Subcutaneous adipose tissue (tissue), 4 donors: ENCODE measurements around the gene UBFD1. TPM values are rescaled to one million over a fixed set of nuclear protein-coding genes. Genes with fewer than 3 reads are reported as not detected.

ENCODE experiments used
- CTCF ChIP-seq: fragments of 450-650 bp; IDR thresholded peaks from one replicate; pipeline ENCODE4 v1.5.1; 2016; ENCODE audit warnings: low read depth, mild to moderate bottlenecking, control low read depth, antibody characterized with exemption, moderate library complexity
- total RNA-seq, 4 donors: library from RNA; depleted of rRNA; stranded (reverse); fragments of >200 nt; gene quantifications; one replicate each; pipeline ENCODE4 v1.1.0, GENCODE V29; 2016

Gene UBFD1
- total RNA-seq, 4 donors from 2014 or later = 33.1 to 95.1 (median 58.7) TPM

- no peak for TF ChIP-seq CTCF
These were observed 16.3 kb downstream of the UBFD1 start for GRCh38 chr16:23573817-23574216.

- TF ChIP-seq CTCF = no peak
These were observed 18.3 kb downstream of the UBFD1 start for GRCh38 chr16:23575834-23576233.

DNA sequence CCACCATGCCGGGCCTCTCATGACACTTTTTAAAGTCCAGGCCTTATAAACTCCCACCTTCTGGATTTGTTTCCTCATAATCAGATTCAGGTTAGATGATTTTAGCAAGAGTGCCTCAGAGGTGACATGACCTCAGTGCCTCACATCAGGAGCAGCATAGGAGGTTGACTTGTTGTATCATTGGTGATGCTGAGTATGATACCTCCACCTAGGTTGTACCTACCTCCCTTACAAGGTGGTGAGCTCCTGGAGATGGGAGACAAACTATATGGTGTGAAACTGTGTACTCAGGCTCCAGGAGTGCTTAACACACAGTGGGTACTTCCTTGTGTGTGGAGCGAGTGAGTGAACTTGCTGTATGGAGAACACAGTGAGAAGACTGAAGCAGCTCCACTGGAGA is 20.0 kb downstream of the UBFD1 start:
- no peak for TF ChIP-seq CTCF

DNA sequence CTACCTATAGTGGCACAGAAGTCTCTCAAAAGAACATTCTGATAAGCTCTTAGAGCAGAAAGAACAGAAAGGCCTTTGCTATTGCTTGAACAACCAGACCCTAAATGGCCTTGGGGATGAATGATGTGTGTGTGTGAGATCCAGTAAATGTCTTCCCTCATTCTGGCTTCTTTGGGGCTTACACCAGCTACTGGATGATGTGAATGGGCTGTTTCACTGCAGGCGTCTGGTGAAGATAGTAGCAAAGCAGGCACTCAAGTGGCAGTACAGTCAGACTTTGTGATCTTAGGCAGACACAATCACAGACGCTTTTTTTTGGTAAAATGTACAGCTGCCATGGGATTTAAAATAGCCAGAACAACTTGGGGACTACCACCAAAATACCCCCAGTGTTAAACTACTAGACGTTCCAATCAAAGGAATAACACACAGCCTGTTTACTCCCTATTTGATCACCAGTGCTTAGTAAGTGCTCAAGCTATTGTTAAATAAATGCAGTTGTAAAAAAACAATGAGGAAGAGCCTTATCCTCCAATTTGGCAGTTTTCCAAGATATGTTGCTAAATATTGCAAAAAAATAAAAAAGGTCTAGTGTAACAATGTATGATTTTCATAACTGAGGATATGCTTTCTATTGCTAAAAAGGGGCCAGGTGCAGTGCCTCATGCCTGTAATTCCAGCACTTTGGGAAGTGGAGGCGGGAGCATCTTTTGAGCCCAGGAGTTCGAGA is 20.7 kb downstream of the UBFD1 start:
- TF ChIP-seq CTCF = no peak

GRCh38 chr16:23579371-23579770 is 21.8 kb downstream of the UBFD1 start:
- no peak for TF ChIP-seq CTCF

DNA sequence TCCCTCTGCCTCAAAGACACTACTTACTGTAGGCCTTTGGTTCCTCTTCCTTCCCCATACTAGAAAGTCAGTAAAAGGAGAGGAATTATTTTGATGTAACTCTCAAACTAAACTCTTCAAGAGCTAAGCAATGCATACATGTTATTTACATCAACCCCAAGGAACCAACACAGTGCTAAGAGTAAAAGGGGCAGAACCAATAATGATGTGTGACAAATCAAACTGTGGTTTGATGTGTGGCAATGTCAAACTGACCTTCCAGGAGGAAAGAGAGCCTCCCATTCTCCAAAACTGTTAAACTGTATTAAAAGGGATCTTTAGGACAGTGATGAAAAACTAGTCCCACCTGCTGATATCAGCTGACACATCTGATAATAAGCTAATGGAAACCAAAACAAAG is 22.9 kb downstream of the UBFD1 start:
- TF ChIP-seq CTCF = no peak

DNA sequence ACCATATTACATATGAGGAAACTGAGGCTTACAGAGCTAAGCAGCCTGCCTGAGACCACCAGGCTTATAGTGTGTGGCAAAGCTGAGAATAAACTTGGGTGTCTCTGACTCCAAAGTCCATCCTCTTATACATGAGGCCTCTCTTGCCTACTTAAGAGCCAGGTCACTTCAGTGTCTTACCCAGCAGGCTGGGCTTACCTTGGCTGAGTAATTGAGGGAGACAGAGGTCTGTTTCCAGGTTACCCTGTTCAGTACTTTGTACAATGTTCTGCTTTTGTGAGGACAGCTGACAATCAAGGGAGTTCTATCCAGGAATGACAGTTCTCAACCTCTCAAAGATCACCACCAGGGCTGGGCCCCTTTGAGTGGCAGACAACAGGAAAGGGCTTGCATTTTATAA is 24.2 kb downstream of the UBFD1 start:
- TF ChIP-seq CTCF = no peak
